Gastrocnemius medialis (tissue), 4 donors: ENCODE measurements around the gene COQ8B. TPM values are rescaled to one million over a fixed set of nuclear protein-coding genes. Genes with fewer than 3 reads are reported as not detected.

Experiments
- ATAC-seq, 2 donors: fragments of 150-250 bp; one replicate each; pipeline ENCODE4 v1.9.1; 2016
- DNase-seq, 2 donors: peaks; one replicate each; pipeline ENCODE4 v3.0.0-alpha.2; 2019
- H3K27ac ChIP-seq, 4 donors: fragments of 200-600 bp; sonication (generic); 1 replicate in 1 of 4; 2 replicates in 3 of 4; pipeline ENCODE4 v1.5.1; 2016 to 2018; ENCODE audit warnings: mild to moderate bottlenecking in 2 of 4, moderate library complexity in 1 of 4
- H3K27me3 ChIP-seq, 3 donors: fragments of 200-600 bp; sonication (generic) in 2 of 3; 1 replicate in 1 of 3; 2 replicates in 2 of 3; pipeline versions ENCODE4 v1.5.1 to v1.6.0; 2016 to 2019; ENCODE audit warnings: mild to moderate bottlenecking in 1 of 3, moderate library complexity in 1 of 3
- H3K36me3 ChIP-seq, 2 donors: fragments of 200-600 bp; sonication (generic) in 1 of 2; one replicate each; pipeline ENCODE4 v1.5.1; 2017 to 2018
- H3K4me1 ChIP-seq, 2 donors: fragments of 200-600 bp; sonication (generic) in 1 of 2; one replicate each; pipeline ENCODE4 v1.5.1; 2016 to 2017; ENCODE audit warnings: mild to moderate bottlenecking in 2 of 2
- H3K4me3 ChIP-seq, 4 donors: fragments of 200-600 bp; sonication (generic) in 3 of 4; 1 replicate in 1 of 4; 2 replicates in 3 of 4; pipeline ENCODE4 v1.5.1; 2016 to 2019; ENCODE audit warnings: mild to moderate bottlenecking in 2 of 4
- H3K9me3 ChIP-seq, 3 donors: fragments of 200-600 bp; sonication (generic) in 2 of 3; 1 replicate in 1 of 3; 2 replicates in 2 of 3; pipeline ENCODE4 v1.5.1; 2016 to 2019
- POLR2A ChIP-seq, 2 donors: fragments of 450-650 bp; IDR thresholded peaks; one replicate each; pipeline ENCODE4 v1.6.1; 2017; ENCODE audit warnings: antibody characterized with exemption in 2 of 2, mild to moderate bottlenecking in 2 of 2, moderate library complexity in 2 of 2
- in situ Hi-C, 4 donors: fragments of 200-750 bp; cut with MboI; loops; one replicate each; pipeline versions ENCODE4 v1.15.0 to v1.8.0; 2017; ENCODE audit warnings: low sequenced_read_pairs in 4 of 4
- intact Hi-C: fragments of 100-400 bp; cut with DNase I; formaldehyde crosslinking; loops from one replicate; pipeline ENCODE4 v1.15.1; 2023; ENCODE audit warnings: low total_unique reads
- total RNA-seq, 4 donors: library from RNA; depleted of rRNA; stranded (reverse); fragments of >200 nt; gene quantifications; one replicate each; pipeline versions ENCODE4 v1.1.0 to v1.2.3, GENCODE V29; 2016
- TF ChIP-seq, protein P1 (sequence below), 5 experiments: fragments of 450-650 bp in 3 of 5; fragments of 200-600 bp in 2 of 5; sonication (generic) in 2 of 5; IDR thresholded peaks in 4 of 5; conservative IDR thresholded peaks in 1 of 5; 1 replicate in 4 of 5; 2 replicates in 1 of 5; pipeline ENCODE4 v1.5.1; 2016 to 2019; ENCODE audit warnings: antibody characterized with exemption in 5 of 5, mild to moderate bottlenecking in 3 of 5, moderate library complexity in 3 of 5

The COQ8B gene
- total RNA-seq, 4 donors from 2014 or later: 14.9 to 30.7 (median 20.2) TPM

DNA sequence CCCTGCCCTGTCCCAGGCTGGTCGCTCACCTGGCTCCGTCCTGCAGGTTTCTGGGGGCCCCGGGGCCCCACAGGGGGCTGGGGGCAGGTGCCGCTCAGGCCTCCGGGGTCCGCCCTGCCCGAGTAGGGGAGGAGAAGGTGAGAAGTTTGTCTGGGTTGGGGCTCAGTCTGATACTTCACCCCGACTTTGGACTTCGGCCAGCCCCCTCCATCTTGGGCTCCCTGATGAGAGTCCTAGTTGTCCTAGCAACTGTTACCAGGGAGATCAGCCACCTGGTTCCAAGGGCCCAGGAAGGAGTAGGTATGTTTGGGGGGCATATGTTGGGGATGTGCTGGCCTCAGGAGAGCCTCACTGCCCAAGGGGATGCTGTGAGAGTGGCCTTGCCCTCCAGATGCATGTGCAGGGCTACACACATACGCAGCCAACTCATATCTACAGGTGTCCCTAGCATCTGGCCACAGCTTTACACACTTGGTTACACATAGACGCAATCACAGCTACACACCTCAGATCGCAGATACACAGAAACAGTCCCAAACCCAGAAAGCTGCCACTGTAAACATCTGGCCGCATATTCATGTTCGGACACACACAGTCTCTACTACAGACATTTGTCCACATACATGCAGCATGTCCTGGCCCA, 29.7 kb downstream of the COQ8B start:
- no peak for ATAC-seq

DNA sequence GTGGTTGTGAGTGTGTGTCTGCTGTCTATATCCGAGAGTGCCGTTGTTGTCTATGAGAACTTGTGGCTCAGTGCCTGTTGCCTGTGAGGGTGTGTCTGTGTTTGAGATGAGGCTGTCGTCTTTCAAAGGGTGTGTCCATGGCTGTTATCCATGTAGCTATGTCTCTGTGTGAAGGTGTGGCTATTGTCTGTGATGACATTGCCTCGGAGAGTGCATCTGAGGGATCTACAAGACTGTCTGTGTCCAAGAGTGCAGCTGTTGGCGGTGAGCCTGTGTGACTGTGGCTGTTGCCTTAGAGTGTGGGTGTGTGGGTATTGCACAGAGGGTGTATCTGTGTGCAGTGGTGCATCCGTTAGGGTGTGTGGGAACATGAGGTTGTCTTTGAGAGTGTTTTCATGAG, 31.1 kb downstream of the COQ8B start:
- DNase-seq: no peak
- H3K36me3 ChIP-seq: peaks cover 0 to 22% of the 10 kb centered on the region in 2 donors
- no peak for ATAC-seq
- intact Hi-C loops (no loop called here), in situ Hi-C loops (no loop called here)
- peaks cover 0 to 14% of the 10 kb centered on the region in 2 donors for H3K4me1 ChIP-seq
- H3K9me3 ChIP-seq: no peaks in the 10 kb centered on the region
- H3K27me3 ChIP-seq: no peaks in the 10 kb centered on the region
- H3K27ac ChIP-seq: no peak overlapping the region
- no peak overlapping the region for H3K4me3 ChIP-seq
- TF ChIP-seq, protein P1, sequence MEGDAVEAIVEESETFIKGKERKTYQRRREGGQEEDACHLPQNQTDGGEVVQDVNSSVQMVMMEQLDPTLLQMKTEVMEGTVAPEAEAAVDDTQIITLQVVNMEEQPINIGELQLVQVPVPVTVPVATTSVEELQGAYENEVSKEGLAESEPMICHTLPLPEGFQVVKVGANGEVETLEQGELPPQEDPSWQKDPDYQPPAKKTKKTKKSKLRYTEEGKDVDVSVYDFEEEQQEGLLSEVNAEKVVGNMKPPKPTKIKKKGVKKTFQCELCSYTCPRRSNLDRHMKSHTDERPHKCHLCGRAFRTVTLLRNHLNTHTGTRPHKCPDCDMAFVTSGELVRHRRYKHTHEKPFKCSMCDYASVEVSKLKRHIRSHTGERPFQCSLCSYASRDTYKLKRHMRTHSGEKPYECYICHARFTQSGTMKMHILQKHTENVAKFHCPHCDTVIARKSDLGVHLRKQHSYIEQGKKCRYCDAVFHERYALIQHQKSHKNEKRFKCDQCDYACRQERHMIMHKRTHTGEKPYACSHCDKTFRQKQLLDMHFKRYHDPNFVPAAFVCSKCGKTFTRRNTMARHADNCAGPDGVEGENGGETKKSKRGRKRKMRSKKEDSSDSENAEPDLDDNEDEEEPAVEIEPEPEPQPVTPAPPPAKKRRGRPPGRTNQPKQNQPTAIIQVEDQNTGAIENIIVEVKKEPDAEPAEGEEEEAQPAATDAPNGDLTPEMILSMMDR (IDR thresholded peaks at IDR 0.05 in 4 of 5, conservative IDR thresholded peaks at IDR 0.05 in 1 of 5): no peak
- TF ChIP-seq POLR2A (IDR thresholded peaks at IDR 0.05): no peak

More for the DNA sequence above, 29.7 kb downstream of the COQ8B start:
- DNase-seq: no peak
- intact Hi-C loops: no loop called here
- no peaks in the 10 kb centered on the region for H3K27me3 ChIP-seq
- no peak overlapping the region for H3K4me3 ChIP-seq
- no peaks in the 10 kb centered on the region for H3K9me3 ChIP-seq
- peaks cover 9 to 22% of the 10 kb centered on the region in 2 donors for H3K4me1 ChIP-seq
- peaks cover 0 to 14% of the 10 kb centered on the region in 2 donors for H3K36me3 ChIP-seq
- in situ Hi-C loops: no loop called here
- peak overlapping the region in 3 of 4 donors; percentile 16 to 48 (median 27) for H3K27ac ChIP-seq
- TF ChIP-seq POLR2A (IDR thresholded peaks at IDR 0.05): no peak
- TF ChIP-seq, protein P1 (IDR thresholded peaks at IDR 0.05 in 4 of 5, conservative IDR thresholded peaks at IDR 0.05 in 1 of 5): no peak

DNA sequence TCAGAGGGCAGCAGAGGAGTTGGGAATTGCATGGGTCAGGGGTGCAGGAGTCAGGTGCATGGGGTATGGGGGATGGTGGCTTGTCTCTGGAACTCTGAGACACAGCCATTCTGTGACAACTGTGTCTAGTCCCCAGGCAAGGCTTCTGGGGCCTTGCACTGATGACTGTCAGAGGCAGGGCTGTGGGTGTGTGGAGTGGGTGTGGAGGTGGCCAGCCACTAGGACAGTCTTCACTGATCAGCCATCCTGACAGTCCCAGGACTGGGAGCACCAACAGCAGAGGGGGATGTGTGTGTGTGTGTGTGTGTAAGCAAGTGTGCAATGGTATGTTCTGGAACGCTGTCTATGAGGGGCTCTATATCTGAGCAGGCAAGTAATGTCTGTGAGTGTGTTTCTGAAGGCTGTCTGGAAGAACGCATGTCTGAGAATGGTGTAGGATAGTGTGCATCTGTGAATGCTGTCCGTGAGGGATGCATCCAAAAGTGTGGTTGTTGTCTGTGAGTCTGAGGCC, 31.6 kb downstream of the COQ8B start:
- DNase-seq (no peak), ATAC-seq (no peak)
- TF ChIP-seq, protein P1 (IDR thresholded peaks at IDR 0.05 in 4 of 5, conservative IDR thresholded peaks at IDR 0.05 in 1 of 5): no peak
- no peak for TF ChIP-seq POLR2A (IDR thresholded peaks at IDR 0.05)
- Histone ChIP-seq H3K27me3 (no peaks in the 10 kb centered on the region), H3K27ac (no peak overlapping the region), H3K9me3 (no peaks in the 10 kb centered on the region), H3K4me3 (no peak overlapping the region), H3K36me3 (peaks cover 0 to 27% of the 10 kb centered on the region in 2 donors), H3K4me1 (peaks cover 0 to 13% of the 10 kb centered on the region in 2 donors)
- intact Hi-C loops (no loop called here), in situ Hi-C loops (no loop called here)

DNA sequence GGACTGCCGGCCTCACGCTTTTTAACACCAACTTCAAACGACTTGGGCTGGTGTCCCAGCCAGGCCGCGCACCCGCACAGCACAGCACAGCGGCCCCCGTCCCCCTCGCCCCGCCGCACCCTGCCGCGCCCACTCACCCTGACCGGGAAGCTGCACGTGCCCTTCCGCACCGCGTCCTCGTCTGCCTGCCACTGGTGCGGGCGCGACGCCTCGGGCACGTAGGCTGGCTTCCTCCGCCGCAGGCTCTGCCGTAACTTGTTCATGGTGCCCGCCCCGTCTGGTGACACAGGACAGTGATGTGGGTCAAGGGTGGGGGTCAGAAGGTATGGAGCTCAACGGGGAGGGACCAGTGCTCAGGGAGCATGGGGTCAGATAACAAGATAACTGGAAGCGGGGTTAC, 32.4 kb downstream of the COQ8B start:
- Histone ChIP-seq H3K9me3 (no peaks in the 10 kb centered on the region), H3K27ac (no peak overlapping the region), H3K4me1 (peaks cover 0 to 5% of the 10 kb centered on the region in 2 donors), H3K4me3 (no peak overlapping the region), H3K27me3 (no peaks in the 10 kb centered on the region), H3K36me3 (peaks cover 0 to 32% of the 10 kb centered on the region in 2 donors)
- intact Hi-C loops: no loop called here
- TF ChIP-seq POLR2A (IDR thresholded peaks at IDR 0.05): no peak
- TF ChIP-seq, protein P1 (IDR thresholded peaks at IDR 0.05 in 4 of 5, conservative IDR thresholded peaks at IDR 0.05 in 1 of 5): no peak
- in situ Hi-C loops: no loop called here
- ATAC-seq (no peak), DNase-seq (no peak)
